Measurements from ENCODE around the gene DCBLD1.

- TF ChIP-seq CTCF (conservative IDR thresholded peaks at IDR 0.05 in 1 of 2, IDR thresholded peaks at IDR 0.05 in 1 of 2; ENCODE audit: low read depth in 1 of 2, low read length in 2 of 2) (no peak), EZH2 (IDR thresholded peaks at IDR 0.05; ENCODE audit: low read length, missing control alignments) (no peak)
These were observed 40.6 kb upstream of the DCBLD1 start for GRCh38 chr6:117441824-117442264.
